SK-N-SH treated with all-trans-retinoic acid at 6 μM for 48 hours (cell line): ENCODE results near the gene MYO5B.

Experiments used
- ATAC-seq: fragments of 200-7000 bp; cut with Tn5 transposase; 3 replicates; pipeline ENCODE4 v1.9.1; 2020; ENCODE audit warnings: mild to moderate bottlenecking, moderate library complexity
- ARNTL ChIP-seq: fragments of 450-650 bp; formaldehyde crosslinking; IDR thresholded peaks from 2 replicates; pipeline ENCODE4 v1.5.0; 2020; ENCODE audit warnings: low read depth, mild to moderate bottlenecking, moderate library complexity, borderline replicate concordance
- BACH2 ChIP-seq: fragments of 250-450 bp; sonication (Bioruptor Pico); IDR thresholded peaks from 2 replicates; pipeline ENCODE4 v1.9.0; 2021; ENCODE audit warnings: mild to moderate bottlenecking, borderline replicate concordance
- CSDC2 ChIP-seq: fragments of 250-450 bp; sonication (Bioruptor Pico); IDR thresholded peaks from 2 replicates; pipeline ENCODE4 v1.5.0; 2020; ENCODE audit warnings: mild to moderate bottlenecking, moderate library complexity
- ESRRG ChIP-seq: fragments of 250-450 bp; sonication (Bioruptor Pico); IDR thresholded peaks from 2 replicates; pipeline ENCODE4 v1.6.1; 2021; ENCODE audit warnings: mild to moderate bottlenecking
- GLIS3 ChIP-seq: fragments of 250-450 bp; sonication (Bioruptor Pico); IDR thresholded peaks from 2 replicates; pipeline ENCODE4 v1.5.0; 2020; ENCODE audit warnings: mild to moderate bottlenecking, moderate library complexity
- ISL1 ChIP-seq: fragments of 250-450 bp; sonication (Bioruptor Pico); IDR thresholded peaks from 2 replicates; pipeline ENCODE4 v2.1.2; 2022; ENCODE audit warnings: mild to moderate bottlenecking, moderate library complexity
- OSR1 ChIP-seq: fragments of 250-450 bp; sonication (Bioruptor Pico); IDR thresholded peaks from 2 replicates; pipeline ENCODE4 v1.8.0; 2022; ENCODE audit warnings: moderate library complexity, mild to moderate bottlenecking, inconsistent platforms
- RARB ChIP-seq: fragments of 250-450 bp; sonication (Bioruptor Pico); IDR thresholded peaks from 2 replicates; pipeline ENCODE4 v1.8.0; 2021; ENCODE audit warnings: mild to moderate bottlenecking, moderate library complexity
- TCF4 ChIP-seq: fragments of 250-450 bp; sonication (Bioruptor Pico); IDR thresholded peaks from 2 replicates; pipeline ENCODE4 v1.8.0; 2021; ENCODE audit warnings: mild to moderate bottlenecking, moderate library complexity, borderline replicate concordance
- TOX ChIP-seq: fragments of 250-450 bp; sonication (Bioruptor Pico); IDR thresholded peaks from 2 replicates; pipeline ENCODE4 v1.8.0; 2021; ENCODE audit warnings: mild to moderate bottlenecking, moderate library complexity, borderline replicate concordance
- TSHZ2 ChIP-seq: fragments of 250-450 bp; sonication (Bioruptor Pico); IDR thresholded peaks from 2 replicates; pipeline ENCODE4 v1.5.0; 2020; ENCODE audit warnings: mild to moderate bottlenecking, moderate library complexity
- ZC3H10 ChIP-seq: fragments of 250-450 bp; sonication (Bioruptor Pico); IDR thresholded peaks from 2 replicates; pipeline ENCODE4 v1.5.1; 2021; ENCODE audit warnings: mild to moderate bottlenecking, moderate library complexity
- ZFP3 ChIP-seq: fragments of 250-450 bp; sonication (Bioruptor Pico); IDR thresholded peaks from 2 replicates; pipeline ENCODE4 v1.5.0; 2020; ENCODE audit warnings: mild to moderate bottlenecking, moderate library complexity
- ZFP30 ChIP-seq: fragments of 450-650 bp; formaldehyde crosslinking; IDR thresholded peaks from 2 replicates; pipeline ENCODE4 v1.5.0; 2022; ENCODE audit warnings: mild to moderate bottlenecking, moderate library complexity
- ZNF70 ChIP-seq: fragments of 450-650 bp; formaldehyde crosslinking; IDR thresholded peaks from 2 replicates; pipeline ENCODE4 v1.5.0; 2020; ENCODE audit warnings: mild to moderate bottlenecking, moderate library complexity
- TF ChIP-seq, protein P1 (sequence below): fragments of 250-450 bp; sonication (Bioruptor Pico); IDR thresholded peaks from 2 replicates; pipeline ENCODE4 v1.8.0; 2021; ENCODE audit warnings: low read depth, mild to moderate bottlenecking, moderate library complexity, borderline replicate concordance
- TF ChIP-seq, protein P2 (sequence below): fragments of 250-450 bp; sonication (Bioruptor Pico); IDR thresholded peaks from 2 replicates; pipeline ENCODE4 v1.5.1; 2021; ENCODE audit warnings: mild to moderate bottlenecking, moderate library complexity
- TF ChIP-seq, protein P3 (sequence below): fragments of 250-450 bp; sonication (Bioruptor Pico); IDR thresholded peaks from 2 replicates; pipeline ENCODE4 v1.8.0; 2020; ENCODE audit warnings: mild to moderate bottlenecking, moderate library complexity, borderline replicate concordance

Gene MYO5B

GRCh38 chr18:50090370-50091312, 104.3 kb downstream of the MYO5B start (continued):
- TF ChIP-seq TSHZ2 (CRISPR knock-in tag): no peak
- TF ChIP-seq BACH2 (CRISPR knock-in tag): no peak
- TF ChIP-seq ZC3H10 (CRISPR knock-in tag): no peak
- no peak for TF ChIP-seq OSR1 (CRISPR knock-in tag)
- TF ChIP-seq TOX (CRISPR knock-in tag): no peak

- ATAC-seq: no peak
- TF ChIP-seq ISL1 (CRISPR knock-in tag): no peak
Measured at GRCh38 chr18:50089702-50090101, 105.2 kb downstream of the MYO5B start.

GRCh38 chr18:50083708-50084107, 111.2 kb downstream of the MYO5B start:
- TF ChIP-seq ZFP3 (CRISPR knock-in tag): no peak
- TF ChIP-seq GLIS3 (CRISPR knock-in tag): no peak
- ATAC-seq: no peak

DNA sequence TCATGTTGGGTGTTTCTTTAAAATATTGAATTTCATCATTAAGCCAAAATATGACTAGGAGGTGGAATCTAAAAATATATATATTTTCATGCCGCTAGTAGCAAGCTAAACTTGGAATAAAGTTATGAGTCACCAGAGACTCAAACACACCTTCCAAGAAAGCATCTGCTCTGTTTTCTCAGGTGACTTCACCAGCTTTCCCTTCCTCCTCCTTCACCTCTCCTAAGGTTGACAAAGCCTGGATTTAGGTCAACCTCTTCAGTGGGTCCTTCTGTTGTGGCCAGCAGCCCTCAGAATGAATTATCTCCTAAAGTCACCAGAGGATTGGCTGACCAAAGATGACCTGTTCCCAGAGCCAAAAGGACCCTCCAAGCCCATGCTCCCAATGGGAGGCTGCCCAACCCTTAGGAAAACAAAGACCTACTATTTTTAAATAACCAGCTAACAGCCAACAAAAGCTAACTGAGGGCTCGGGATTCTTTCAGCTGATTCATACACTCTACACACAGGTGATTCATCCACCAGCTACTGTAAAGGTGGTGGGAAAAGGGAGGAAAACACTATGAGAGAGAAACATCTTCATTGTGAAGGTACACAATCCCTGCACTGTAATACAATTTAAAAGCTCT, 113.9 kb downstream of the MYO5B start:
- no peak for ATAC-seq
- TF ChIP-seq ZFP30 (CRISPR knock-in tag) (no peak), ARNTL (CRISPR knock-in tag) (no peak), TCF4 (no peak), ESRRG (CRISPR knock-in tag) (no peak), ZFP3 (CRISPR knock-in tag) (no peak), ZC3H10 (CRISPR knock-in tag) (no peak), RARB (CRISPR knock-in tag) (no peak), BACH2 (CRISPR knock-in tag) (no peak), GLIS3 (CRISPR knock-in tag) (no peak), CSDC2 (CRISPR knock-in tag) (no peak), ZNF70 (CRISPR knock-in tag) (no peak)
- TF ChIP-seq, protein P1, sequence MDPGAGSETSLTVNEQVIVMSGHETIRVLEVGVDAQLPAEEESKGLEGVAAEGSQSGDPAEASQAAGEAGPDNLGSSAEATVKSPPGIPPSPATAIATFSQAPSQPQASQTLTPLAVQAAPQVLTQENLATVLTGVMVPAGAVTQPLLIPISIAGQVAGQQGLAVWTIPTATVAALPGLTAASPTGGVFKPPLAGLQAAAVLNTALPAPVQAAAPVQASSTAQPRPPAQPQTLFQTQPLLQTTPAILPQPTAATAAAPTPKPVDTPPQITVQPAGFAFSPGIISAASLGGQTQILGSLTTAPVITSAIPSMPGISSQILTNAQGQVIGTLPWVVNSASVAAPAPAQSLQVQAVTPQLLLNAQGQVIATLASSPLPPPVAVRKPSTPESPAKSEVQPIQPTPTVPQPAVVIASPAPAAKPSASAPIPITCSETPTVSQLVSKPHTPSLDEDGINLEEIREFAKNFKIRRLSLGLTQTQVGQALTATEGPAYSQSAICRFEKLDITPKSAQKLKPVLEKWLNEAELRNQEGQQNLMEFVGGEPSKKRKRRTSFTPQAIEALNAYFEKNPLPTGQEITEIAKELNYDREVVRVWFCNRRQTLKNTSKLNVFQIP (CRISPR knock-in tag): no peak
- TF ChIP-seq, protein P2, sequence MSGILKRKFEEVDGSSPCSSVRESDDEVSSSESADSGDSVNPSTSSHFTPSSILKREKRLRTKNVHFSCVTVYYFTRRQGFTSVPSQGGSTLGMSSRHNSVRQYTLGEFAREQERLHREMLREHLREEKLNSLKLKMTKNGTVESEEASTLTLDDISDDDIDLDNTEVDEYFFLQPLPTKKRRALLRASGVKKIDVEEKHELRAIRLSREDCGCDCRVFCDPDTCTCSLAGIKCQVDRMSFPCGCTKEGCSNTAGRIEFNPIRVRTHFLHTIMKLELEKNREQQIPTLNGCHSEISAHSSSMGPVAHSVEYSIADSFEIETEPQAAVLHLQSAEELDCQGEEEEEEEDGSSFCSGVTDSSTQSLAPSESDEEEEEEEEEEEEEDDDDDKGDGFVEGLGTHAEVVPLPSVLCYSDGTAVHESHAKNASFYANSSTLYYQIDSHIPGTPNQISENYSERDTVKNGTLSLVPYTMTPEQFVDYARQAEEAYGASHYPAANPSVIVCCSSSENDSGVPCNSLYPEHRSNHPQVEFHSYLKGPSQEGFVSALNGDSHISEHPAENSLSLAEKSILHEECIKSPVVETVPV (CRISPR knock-in tag): no peak
- TF ChIP-seq, protein P3, sequence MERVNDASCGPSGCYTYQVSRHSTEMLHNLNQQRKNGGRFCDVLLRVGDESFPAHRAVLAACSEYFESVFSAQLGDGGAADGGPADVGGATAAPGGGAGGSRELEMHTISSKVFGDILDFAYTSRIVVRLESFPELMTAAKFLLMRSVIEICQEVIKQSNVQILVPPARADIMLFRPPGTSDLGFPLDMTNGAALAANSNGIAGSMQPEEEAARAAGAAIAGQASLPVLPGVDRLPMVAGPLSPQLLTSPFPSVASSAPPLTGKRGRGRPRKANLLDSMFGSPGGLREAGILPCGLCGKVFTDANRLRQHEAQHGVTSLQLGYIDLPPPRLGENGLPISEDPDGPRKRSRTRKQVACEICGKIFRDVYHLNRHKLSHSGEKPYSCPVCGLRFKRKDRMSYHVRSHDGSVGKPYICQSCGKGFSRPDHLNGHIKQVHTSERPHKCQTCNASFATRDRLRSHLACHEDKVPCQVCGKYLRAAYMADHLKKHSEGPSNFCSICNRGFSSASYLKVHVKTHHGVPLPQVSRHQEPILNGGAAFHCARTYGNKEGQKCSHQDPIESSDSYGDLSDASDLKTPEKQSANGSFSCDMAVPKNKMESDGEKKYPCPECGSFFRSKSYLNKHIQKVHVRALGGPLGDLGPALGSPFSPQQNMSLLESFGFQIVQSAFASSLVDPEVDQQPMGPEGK (CRISPR knock-in tag): no peak
